ENCODE measurements around the gene RACGAP1.

RACGAP1 gene

DNA sequence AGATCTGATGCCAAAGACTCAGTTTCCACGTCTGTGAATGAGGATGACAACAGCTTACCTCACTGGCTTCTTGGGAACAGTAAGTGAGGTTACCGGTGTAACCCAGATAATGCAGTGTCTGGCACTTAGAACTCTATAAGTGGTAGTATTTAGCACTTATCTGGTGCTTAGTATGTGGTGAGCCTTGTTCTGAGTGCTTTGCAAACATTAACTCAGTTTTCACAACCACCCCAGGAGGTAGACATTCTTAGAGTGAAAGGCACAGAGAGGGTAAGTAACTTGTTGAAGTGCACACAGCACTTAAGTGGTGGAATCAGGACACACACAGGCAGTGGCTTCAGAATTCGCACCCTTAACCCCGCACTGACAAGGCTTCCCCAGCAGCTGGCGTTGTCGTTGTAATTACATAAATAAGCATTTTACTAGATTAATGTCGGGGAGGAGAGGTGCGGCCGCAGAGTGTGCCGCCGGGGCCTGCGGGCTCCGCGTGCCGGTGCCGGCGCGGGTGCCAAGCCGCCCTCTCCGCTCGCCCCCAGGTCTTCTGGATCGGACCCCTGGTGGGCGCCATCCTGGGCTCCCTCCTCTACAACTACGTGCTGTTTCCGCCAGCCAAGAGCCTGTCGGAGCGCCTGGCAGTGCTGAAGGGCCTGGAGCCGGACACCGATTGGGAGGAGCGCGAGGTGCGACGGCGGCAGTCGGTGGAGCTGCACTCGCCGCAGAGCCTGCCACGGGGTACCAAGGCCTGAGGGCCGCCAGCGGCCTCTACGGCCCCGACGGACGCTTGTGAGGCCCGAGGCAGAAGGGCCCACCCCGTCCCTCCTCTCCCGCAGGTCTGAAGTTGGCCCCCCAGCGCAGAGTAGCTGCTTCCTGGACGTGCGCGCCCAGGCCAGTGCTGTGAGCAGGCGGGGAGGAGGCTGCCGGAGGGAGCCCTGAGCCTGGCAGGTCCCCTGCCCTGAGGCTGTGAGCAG lies 70.1 kb downstream of the RACGAP1 start:
- no peak for DNase-seq (ENCODE audit: low spot score)

DNA sequence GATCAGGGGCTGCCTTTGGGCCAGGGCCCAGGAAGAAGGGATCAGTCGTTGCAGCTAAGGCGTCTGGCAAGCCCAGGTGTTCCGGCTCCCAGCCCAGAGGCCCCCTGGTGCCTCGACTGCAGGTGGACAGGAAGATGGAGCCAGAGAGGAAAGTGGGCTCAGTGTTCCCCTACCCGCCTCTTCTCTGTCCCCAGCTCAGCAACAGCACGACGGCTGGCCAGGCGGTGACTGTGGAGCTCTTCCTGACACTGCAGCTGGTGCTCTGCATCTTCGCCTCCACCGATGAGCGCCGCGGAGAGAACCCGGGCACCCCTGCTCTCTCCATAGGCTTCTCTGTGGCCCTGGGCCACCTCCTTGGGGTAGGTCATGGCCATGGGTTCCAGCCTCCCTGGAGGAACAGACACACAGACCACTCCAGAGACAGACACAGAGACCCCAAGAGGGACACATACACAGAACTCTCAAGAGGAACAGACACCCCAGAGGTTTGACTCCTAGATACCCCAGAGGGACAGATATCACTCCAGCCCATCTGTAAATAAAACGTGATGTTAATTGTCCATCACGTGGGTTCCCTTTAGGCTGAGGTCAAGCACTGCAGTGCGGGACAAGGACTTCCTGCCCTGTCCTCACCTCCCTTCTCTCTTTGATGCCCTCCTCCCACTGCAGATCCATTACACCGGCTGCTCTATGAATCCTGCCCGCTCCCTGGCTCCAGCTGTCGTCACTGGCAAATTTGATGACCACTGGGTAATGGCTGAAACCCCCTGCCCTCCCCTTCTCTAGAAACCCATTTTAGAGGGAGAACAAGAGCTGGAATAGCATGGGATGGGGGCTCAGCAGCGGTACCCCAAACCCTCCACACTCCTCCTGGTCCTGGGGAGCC lies 71.1 kb downstream of the RACGAP1 start:
- DNase-seq (ENCODE audit: low spot score), result no peak

GRCh38 chr12:49953151-49953550 lies 72.1 kb downstream of the RACGAP1 start:
- DNase-seq (ENCODE audit: low spot score), result no peak

GRCh38 chr12:49952391-49953055 lies 72.8 kb downstream of the RACGAP1 start:
- DNase-seq (ENCODE audit: low spot score), result no peak

DNA sequence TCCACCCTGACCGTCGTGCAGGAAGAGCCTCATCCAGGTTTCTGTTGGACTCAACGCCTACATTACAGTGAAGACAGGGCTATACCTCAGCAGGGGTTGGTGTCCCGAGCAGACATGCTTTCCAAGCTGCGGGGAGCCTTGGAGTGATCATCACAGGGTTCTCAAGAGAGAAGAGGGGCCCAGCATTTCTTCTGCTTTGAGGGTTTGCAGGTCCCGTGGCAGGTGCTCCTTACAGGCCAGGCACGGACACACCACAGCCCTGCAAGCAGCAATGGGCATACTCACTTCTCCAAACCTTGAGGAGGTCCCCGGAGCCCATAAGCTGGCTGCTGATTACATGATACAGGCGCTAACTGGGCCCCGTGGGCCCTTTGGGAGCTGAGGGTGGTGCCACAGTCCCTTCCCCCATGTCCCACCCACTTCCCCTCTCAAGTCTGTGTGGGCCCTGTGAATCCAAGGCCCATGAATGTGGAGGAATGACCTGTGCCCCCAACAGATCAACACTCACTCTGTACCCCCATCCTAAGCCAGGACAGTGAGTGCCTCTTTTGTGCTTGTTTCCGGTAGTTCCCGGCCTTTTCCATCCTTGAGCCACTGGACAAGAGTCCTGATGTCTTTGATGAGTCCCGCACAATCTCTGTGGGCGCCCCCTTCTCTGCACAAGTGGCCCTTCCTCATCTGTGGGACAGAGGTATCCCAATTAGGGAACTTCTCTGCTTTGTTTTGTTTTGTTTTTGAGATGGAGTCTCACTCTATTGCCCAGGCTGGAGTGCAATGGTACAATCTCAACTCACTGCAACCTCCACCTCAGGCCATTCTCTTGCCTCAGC lies 73.7 kb downstream of the RACGAP1 start:
- DNase-seq (ENCODE audit: low spot score), result no peak

DNA sequence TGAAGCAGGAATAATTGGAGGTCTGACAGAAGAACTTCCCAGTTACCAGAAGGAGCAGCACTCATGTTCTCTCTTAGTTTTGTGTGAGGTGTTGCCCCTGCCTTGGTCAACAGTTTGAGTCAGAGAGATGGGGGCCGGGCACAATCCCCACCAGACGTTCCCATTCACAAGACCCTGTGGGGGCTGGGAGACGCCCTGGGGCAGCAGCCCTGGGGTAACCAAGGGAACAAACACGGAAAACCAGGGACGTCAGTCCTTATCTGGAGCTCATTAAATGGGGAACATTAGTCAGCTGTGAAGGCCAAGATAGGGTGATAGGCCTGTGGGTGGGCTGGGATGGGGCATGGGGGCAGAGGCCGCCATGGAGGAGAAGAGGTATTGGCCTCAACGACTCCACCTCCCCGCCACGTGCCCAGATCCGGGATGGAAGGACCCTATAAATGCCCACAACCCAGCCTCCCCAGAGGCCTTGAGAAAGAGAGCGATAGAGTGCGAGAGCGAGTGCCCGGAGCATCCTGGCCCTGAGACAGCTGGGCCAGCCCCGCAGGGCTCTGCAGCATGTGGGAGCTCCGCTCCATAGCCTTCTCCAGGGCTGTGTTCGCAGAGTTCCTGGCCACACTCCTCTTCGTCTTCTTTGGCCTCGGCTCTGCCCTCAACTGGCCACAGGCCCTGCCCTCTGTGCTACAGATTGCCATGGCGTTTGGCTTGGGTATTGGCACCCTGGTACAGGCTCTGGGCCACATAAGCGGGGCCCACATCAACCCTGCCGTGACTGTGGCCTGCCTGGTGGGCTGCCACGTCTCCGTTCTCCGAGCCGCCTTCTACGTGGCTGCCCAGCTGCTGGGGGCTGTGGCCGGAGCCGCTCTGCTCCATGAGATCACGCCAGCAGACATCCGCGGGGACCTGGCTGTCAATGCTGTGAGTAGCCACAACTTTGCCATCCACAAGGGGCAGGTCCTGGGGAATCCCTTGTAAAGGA lies 74.7 kb downstream of the RACGAP1 start, which contains the start of gene AQP2:
Gene AQP2, plus strand, starts transcription at position 465 of the 979 bp plus-strand sequence. Its CDS starts 94 bp downstream, at position 559.
- no peak for DNase-seq (ENCODE audit: low spot score)

DNA sequence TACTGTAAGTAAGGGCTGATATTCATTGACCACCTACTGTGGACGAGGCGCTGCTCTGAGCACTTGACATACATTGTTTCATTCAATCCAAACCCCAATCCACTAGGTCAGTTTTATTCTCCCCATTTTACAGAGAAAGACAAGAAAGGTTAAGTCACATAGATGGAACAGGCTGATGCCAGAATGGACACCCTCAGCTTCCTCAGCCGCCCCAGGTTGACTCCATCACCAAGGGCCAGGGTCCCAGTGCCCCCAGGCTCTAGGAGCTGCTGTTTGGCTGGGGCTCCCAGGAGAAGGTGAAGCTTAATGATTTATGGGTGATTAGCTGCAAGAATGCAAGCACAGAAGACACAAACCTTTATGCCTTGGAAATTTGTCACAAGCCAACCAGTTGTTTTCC lies 75.4 kb downstream of the RACGAP1 start:
- DNase-seq (ENCODE audit: low spot score), result no peak

DNA sequence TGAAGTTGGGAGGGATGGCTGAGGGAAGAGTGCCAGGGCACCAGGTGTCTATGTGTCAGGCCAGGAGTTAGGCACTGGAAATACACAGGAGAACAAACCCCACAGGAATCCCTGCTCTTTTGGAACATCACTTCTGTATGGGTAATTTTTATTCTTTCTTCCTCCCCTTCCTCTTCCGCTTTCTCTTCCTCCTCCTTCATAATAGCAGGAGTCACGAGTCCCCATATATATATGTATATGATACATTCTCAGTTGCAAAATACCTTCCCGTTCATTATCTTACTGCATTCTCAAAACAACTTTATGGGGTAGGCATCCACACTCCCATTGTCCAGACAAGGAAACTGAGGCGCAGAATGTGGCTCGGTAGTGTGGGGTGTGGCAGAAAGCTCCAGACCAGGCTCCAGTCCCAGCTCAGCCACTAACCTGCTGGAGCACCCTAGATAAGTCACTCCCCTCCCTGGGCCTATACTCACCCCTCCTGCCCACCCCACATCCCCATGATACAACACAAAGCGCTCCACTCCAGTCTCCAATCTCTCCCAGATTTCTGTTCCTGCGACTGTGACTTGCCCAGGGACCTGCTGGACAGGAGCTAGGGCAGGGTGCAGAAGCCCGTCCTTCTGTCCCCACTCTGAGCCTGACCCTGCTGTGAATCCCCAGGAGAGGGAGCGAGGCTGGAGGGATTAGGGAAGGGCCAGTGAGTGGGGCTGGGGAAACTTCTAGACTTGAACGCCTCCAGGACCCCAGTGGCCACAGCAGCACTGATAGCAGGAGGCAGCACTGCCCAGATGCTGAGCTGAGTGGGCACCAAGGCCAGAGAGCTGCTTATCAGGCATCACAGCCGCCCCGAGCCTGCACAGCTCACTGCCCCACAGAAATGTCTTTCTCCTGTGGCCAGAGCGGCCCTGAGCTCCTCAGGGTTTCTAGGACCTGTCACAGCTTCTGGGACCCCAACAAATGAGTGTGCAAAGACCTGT lies 76.1 kb downstream of the RACGAP1 start:
- DNase-seq (ENCODE audit: low spot score), result no peak

DNA sequence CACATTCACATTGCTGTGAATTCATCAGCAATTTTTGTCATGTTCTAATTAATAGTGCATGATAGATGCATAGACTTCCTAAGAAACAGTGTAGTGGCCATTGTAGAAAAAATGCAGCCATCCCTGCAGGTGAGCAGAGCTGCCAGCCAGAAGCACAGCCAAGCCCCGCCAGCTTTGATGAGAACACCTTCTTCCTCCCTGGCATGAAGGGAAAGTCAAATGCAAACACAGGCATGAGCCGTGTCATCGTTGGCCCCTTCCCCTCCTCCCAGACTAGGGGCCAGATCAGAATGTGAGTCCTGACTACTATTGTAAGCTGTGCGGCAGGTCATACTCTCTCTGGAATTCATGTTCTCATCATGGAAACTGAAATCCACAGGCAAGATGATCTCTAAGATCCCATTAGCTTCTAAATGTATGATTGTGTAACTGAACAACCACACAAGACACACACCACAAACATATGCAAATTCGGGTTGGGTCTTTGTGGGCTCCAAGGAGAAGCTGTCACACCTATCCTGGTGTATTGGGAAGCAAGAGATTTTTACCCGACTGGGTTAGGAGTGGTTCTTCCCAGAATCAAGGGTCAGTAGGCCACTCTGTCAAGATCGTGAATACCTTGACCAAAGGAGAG lies 77.6 kb downstream of the RACGAP1 start:
- DNase-seq (ENCODE audit: low spot score), result no peak

DNA sequence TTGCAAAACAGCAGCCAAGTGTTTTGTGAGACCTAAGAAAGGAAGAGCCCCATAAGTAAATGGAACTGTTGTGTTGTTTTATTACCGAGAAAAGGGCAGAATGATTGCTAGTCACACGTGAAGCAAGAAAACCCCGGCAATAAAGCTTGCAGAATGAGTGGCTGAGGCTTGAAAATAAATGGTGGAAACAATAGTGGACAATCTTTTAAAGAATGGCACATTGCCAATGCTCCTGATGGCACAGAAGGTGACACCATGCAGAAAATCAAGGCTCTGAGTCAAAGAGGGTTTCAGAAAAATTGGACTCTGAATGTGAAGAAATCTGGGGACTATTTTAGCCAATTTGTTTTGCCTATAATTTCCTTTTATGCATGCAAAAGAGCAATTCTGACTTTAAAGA lies 78.8 kb downstream of the RACGAP1 start:
- DNase-seq (ENCODE audit: low spot score), result no peak

- DNase-seq (ENCODE audit: low spot score), result no peak
These were observed 79.2 kb downstream of the RACGAP1 start for GRCh38 chr12:49946086-49946485.

GRCh38 chr12:49945394-49946080 lies 79.8 kb downstream of the RACGAP1 start:
- peak; percentile 91 for DNase-seq (ENCODE audit: low spot score)

GRCh38 chr12:49944718-49945117 lies 80.6 kb downstream of the RACGAP1 start:
- no peak for DNase-seq (ENCODE audit: low spot score)

GRCh38 chr12:49944046-49944445 lies 81.2 kb downstream of the RACGAP1 start:
- DNase-seq (ENCODE audit: low spot score), result no peak

DNA sequence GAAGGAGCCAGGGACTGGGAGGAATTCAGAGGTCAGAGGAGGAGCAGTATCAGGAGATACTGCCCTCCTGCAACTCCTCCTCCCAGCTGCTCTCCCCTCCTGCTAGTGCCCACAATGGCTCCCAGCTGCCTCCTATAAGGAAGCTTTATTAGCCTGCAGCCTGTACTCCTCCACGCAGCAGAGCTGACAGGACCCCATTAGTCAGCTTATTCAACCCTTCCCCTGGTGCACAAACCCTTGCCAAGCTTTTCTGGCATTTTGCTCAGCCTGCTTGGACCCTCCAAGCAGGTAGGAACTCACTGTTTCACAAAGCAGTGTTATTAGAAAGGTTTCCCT lies 81.7 kb downstream of the RACGAP1 start:
- DNase-seq (ENCODE audit: low spot score), result no peak

- DNase-seq (ENCODE audit: low spot score), result no peak
These were observed 82.2 kb downstream of the RACGAP1 start for GRCh38 chr12:49942921-49943624.

GRCh38 chr12:49942512-49942893 lies 82.8 kb downstream of the RACGAP1 start:
- DNase-seq (ENCODE audit: low spot score), result no peak
